ENCODE measurements around the gene DPP8. TPM values are rescaled to one million over a fixed set of nuclear protein-coding genes. Genes with fewer than 3 reads are reported as not detected.

Gene DPP8
- total and polyA plus RNA-seq, 2 experiments from 2014 or later: 21.7 to 33.5 TPM

GRCh38 chr15:65412556-65412955 is 104.9 kb downstream of the DPP8 start (continued):
- TF ChIP-seq REST (IDR thresholded peaks at IDR 0.05; ENCODE audit: unreplicated experiment): no peak
- no peak for TF ChIP-seq JUNB (IDR thresholded peaks at IDR 0.05; ENCODE audit: unreplicated experiment)

DNA sequence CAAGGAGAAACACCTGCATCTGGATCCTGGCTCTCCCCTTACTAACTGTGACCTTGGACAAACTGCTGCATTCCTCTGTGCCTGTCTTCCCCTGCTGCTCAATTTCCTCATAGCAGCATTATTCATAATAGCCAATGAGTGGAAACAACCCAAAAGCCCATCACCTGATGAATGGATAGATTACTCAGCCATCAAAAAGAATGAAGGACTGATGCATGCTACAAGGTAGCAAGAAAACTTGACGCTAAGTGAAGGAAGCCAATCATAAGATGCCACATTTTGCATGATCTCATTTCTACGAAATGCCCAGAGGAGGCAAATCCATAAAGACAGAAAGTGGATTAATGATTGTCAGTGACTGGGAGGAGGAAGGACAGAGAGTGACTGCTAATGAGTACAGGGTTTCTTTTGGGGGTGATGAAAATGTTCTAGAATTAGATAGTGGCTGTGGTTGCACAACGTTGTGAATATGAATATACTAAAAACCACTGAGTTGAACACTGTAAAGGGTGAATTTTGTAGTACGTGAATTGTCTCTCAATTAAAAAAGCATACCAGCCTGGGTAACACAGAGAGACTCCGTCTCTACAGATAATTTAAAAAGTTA is 105.9 kb downstream of the DPP8 start:
- no peak overlapping the region for H2AFZ ChIP-seq
- peak overlapping the region; percentile 9; the same call in 1 of the 2 replicates for H3K4me2 ChIP-seq
- H3K4me1 Mint-ChIP-seq: peaks cover 60% of the 10 kb centered on the region
- no peaks in the 10 kb centered on the region for H3K36me3 ChIP-seq (ENCODE audit: insufficient read depth)
- ATAC-seq (no peak), DNase-seq (ENCODE audit: low spot score) (no peak)
- H3K9me3 Mint-ChIP-seq: no peaks in the 10 kb centered on the region
- peaks cover 12% of the 10 kb centered on the region for H3K36me3 Mint-ChIP-seq (ENCODE audit: low read depth)
- peaks cover 25% of the 10 kb centered on the region for H3K27me3 Mint-ChIP-seq (ENCODE audit: insufficient read depth, low read depth, poor library complexity)
- H3K4me3 Mint-ChIP-seq: no peak overlapping the region; the same call in 2 of the 3 replicates
- no peaks in the 10 kb centered on the region for H4K20me1 ChIP-seq (replicated peaks; ENCODE audit: insufficient read depth)
- peaks cover 14% of the 10 kb centered on the region for H3K79me2 ChIP-seq (replicated peaks; ENCODE audit: insufficient read depth)
- H3K4me1 ChIP-seq (ENCODE audit: insufficient read depth): peaks cover 47% of the 10 kb centered on the region
- 0 out of 2 replicates have a peak, but pooled peaks cover 7% of the 10 kb centered on the region for H3K9me2 ChIP-seq (ENCODE audit: insufficient read depth)
- no peaks in the 10 kb centered on the region for H3K27me3 ChIP-seq (ENCODE audit: insufficient read depth)
- H3F3A ChIP-seq (replicated peaks; ENCODE audit: low read depth): peaks cover 20% of the 10 kb centered on the region
- TF ChIP-seq ZNF331 (CRISPR knock-in tag; IDR thresholded peaks at IDR 0.05; ENCODE audit: low read depth) (no peak), POLR2AphosphoS5 (IDR thresholded peaks at IDR 0.05; ENCODE audit: low read depth) (no peak), CREB1 (CRISPR knock-in tag; IDR thresholded peaks at IDR 0.05; ENCODE audit: low read depth) (no peak), CTCF (conservative IDR thresholded peaks at IDR 0.05; ENCODE audit: low read depth in 2 of 2) (no peak), STAT1 (IDR thresholded peaks at IDR 0.05; ENCODE audit: unreplicated experiment) (no peak), JUNB (IDR thresholded peaks at IDR 0.05; ENCODE audit: unreplicated experiment) (no peak), NANOG (IDR thresholded peaks at IDR 0.05; ENCODE audit: borderline replicate concordance) (no peak)
- no peak overlapping the region for H3K4me3 ChIP-seq
- no peak overlapping the region for H3K27ac ChIP-seq (ENCODE audit: low read depth)
- peak overlapping the region; percentile 3; the same call in 1 of the 2 replicates for H3K27ac Mint-ChIP-seq
